Testis (tissue), 3 donors: Measurements from ENCODE around the gene ZNF688. TPM values are rescaled to one million over a fixed set of nuclear protein-coding genes. Genes with fewer than 3 reads are reported as not detected.
A peak's percentile ranks its signal among the peaks of the same experiment; 100 is the strongest.

Experiments
- DNase-seq: peaks from one replicate; pipeline ENCODE4 v3.0.0-alpha.2; 2019
- H3K27ac ChIP-seq, 2 donors: fragments of 200-600 bp; sonication (generic); one replicate each; pipeline ENCODE4 v1.5.1; 2019
- H3K27me3 ChIP-seq: fragments of 200-600 bp; sonication (generic); one replicate; pipeline ENCODE4 v1.5.1; 2019
- H3K36me3 ChIP-seq: fragments of 200-600 bp; sonication (generic); one replicate; pipeline ENCODE4 v1.5.1; 2017; ENCODE audit warnings: low read depth; ENCODE audit errors: missing control alignments
- H3K4me1 ChIP-seq: fragments of 200-600 bp; sonication (generic); one replicate; pipeline ENCODE4 v1.5.1; 2019
- H3K4me3 ChIP-seq, 2 donors: fragments of 200-600 bp; sonication (generic); one replicate each; pipeline ENCODE4 v1.5.1; 2017 to 2019
- H3K9me3 ChIP-seq: fragments of 200-600 bp; sonication (generic); one replicate; pipeline ENCODE4 v1.5.1; 2017
- CTCF ChIP-seq, 3 experiments: fragments of 450-650 bp in 2 of 3; fragments of 200-600 bp in 1 of 3; sonication (generic) in 1 of 3; IDR thresholded peaks; one replicate each; pipeline ENCODE4 v1.5.1; 2016 to 2019; ENCODE audit warnings: antibody characterized with exemption in 3 of 3, mild to moderate bottlenecking in 2 of 3, moderate library complexity in 1 of 3
- POLR2A ChIP-seq: fragments of 450-650 bp; IDR thresholded peaks from one replicate; pipeline ENCODE4 v1.6.1; 2017; ENCODE audit warnings: antibody characterized with exemption, mild to moderate bottlenecking, moderate library complexity
- WGBS, 2 donors: methylation state at CpG; one replicate each; pipeline ENCODE4 v1.1.5; 2018; 5-methylcytosine and 5-hydroxymethylcytosine counted together
- intact Hi-C: fragments of 100-400 bp; cut with DNase I; formaldehyde crosslinking; loops from one replicate; pipeline ENCODE4 v1.15.1; 2023; ENCODE audit warnings: low total_unique reads
- polyA plus RNA-seq: library from polyadenylated mRNA; stranded (reverse); fragments of 350-450 nt; fragmentation: Illumina TruSeq; extraction: RNeasy Lipid Tissue Mini Kit (QIAGEN cat#74804); gene quantifications from one replicate; pipeline ENCODE4 v1.2.3, GENCODE V29; 2014; ENCODE audit warnings: low read depth, low replicate concordance; ENCODE audit not compliant: insufficient read depth
- total RNA-seq, 2 donors: library from RNA; depleted of rRNA; stranded (reverse); fragments of >200 nt; gene quantifications; one replicate each; pipeline ENCODE4 v1.2.3, GENCODE V29; 2016

Gene ZNF688
- total and polyA plus RNA-seq, 3 donors from 2014 or later: 21.7 to 54.6 (median 38.5) TPM

DNA sequence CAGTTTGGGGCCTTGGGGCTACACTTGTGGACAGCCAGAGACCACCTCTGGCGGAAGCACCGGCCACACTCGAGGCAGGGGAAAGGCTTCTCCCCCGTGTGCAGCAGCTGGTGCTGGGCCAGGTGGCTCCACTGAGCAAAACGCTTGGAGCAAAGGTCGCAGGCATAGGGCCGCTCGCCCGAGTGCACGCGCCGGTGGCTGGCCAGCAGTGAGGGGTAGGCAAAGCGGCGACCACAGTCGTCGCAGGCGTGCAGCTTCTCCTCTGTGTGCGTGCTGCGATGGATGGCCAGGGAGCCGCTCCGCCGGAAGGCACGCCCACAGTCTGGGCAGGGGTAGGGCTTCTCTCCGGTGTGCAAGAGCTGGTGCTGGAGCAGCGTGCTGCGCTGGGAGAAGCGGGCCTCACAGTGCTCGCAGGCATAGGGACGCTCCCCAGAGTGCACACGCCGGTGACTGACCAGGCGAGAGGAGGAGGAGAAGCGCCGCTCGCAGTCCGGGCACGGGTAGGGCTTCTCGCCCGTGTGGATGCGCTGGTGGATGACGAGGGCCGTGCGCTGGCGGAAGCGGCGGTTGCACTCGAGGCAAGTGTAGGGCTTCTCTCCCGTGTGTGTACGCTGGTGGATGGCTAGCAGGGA lies 32.9 kb upstream of the ZNF688 start:
- WGBS, 2 donors: 83 to 88% methylated on average over 15 to 49 of the region's 49 CpGs
- H3K9me3 ChIP-seq: no peaks in the 10 kb centered on the region
- H3K36me3 ChIP-seq: no peaks in the 10 kb centered on the region
- no peak overlapping the region for H3K27ac ChIP-seq
- peak overlapping the region in 1 of 2 donors; percentile 30 for H3K4me3 ChIP-seq
- TF ChIP-seq CTCF (IDR thresholded peaks at IDR 0.05) (no peak), POLR2A (no peak)
- no peaks in the 10 kb centered on the region for H3K27me3 ChIP-seq
- intact Hi-C loops: no loop called here
- no peak for DNase-seq
- peaks cover 6% of the 10 kb centered on the region for H3K4me1 ChIP-seq

GRCh38 chr16:30603945-30604315 lies 32.4 kb upstream of the ZNF688 start:
- TF ChIP-seq POLR2A (no peak), CTCF (IDR thresholded peaks at IDR 0.05) (no peak)
- H3K27ac ChIP-seq: no peak overlapping the region
- intact Hi-C loops: no loop called here
- peaks cover 6% of the 10 kb centered on the region for H3K4me1 ChIP-seq
- H3K9me3 ChIP-seq: no peaks in the 10 kb centered on the region
- peak overlapping the region in 1 of 2 donors; percentile 30 for H3K4me3 ChIP-seq
- 50 to 71% methylated on average over 7 of the region's 7 CpGs for WGBS, 2 donors
- no peak for DNase-seq
- no peaks in the 10 kb centered on the region for H3K36me3 ChIP-seq
- H3K27me3 ChIP-seq: no peaks in the 10 kb centered on the region

DNA sequence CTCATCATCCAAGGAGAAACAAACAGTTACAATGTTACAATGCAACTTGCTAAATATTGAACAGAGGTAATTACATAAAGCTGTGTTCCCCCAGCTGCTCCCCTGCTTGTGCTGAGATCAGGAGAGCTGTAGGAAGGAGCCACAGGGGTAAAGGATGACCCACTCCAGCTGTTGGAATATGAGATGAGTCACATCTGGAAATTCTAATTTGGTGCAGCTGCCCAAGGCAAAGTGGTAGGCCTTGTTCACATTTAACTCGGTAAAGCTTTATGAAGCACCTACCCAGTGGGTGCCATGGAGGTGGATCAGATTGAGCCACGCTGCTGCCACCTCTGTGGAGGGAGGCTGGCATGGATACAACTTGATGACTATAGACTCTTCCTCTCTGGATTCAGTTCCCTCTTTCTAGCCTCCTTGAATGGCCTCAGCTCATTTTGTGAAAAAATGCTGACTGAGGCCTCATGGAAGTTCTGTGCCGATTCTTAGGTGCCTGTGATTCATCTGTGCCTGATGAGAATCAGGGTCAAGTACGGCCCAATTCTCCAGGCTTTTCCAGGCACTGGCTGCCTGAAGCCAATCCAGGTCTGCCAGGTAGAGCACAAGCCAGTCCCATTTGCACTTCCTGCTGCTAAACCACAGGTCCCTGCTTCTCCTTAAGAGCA lies 31.2 kb upstream of the ZNF688 start:
- Histone ChIP-seq H3K4me3 (no peak overlapping the region), H3K36me3 (no peaks in the 10 kb centered on the region), H3K27ac (peak overlapping the region in 1 of 2 donors; percentile 20), H3K4me1 (peaks cover 6% of the 10 kb centered on the region), H3K9me3 (no peaks in the 10 kb centered on the region), H3K27me3 (no peaks in the 10 kb centered on the region)
- WGBS, 2 donors: 40 to 48% methylated on average over 4 of the region's 4 CpGs
- TF ChIP-seq CTCF (IDR thresholded peaks at IDR 0.05) (no peak), POLR2A (no peak)
- no peak for DNase-seq
- intact Hi-C loops: no loop called here

DNA sequence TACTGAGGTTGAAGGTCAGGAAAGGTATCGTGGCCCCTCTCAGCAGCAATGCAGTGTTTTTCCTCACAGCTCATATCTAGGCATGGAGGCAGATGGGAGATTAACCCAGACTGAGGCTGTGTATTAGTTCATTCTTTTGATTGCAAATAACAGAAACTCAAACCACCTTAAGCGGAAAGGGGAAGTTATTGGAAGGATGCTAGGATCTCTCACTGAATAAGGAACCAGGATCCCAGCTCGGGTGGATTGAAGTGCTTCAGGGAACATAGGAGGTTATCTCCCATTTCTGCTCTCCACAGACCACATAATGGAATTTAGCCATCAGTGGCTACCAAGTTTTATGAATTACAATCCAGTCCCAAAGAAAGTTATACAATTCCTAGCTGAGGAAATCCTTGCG lies 30.5 kb upstream of the ZNF688 start:
- DNase-seq: no peak
- no peak overlapping the region for H3K4me3 ChIP-seq
- H3K27me3 ChIP-seq: no peaks in the 10 kb centered on the region
- TF ChIP-seq CTCF (IDR thresholded peaks at IDR 0.05): no peak
- no peak for TF ChIP-seq POLR2A
- peak overlapping the region in 1 of 2 donors; percentile 20 for H3K27ac ChIP-seq
- no peaks in the 10 kb centered on the region for H3K36me3 ChIP-seq
- intact Hi-C loops: no loop called here
- H3K9me3 ChIP-seq: no peaks in the 10 kb centered on the region
- WGBS, 2 donors: 56 to 69% methylated on average over 4 of the region's 4 CpGs
- H3K4me1 ChIP-seq: peaks cover 6% of the 10 kb centered on the region

GRCh38 chr16:30600929-30601328 lies 29.4 kb upstream of the ZNF688 start:
- intact Hi-C loops: no loop called here
- H3K4me3 ChIP-seq: no peak overlapping the region
- no peak for TF ChIP-seq CTCF (IDR thresholded peaks at IDR 0.05)
- no peak for TF ChIP-seq POLR2A
- 98 to 100% methylated on average over 2 of the region's 2 CpGs for WGBS, 2 donors
- DNase-seq: no peak
- H3K27ac ChIP-seq: no peak overlapping the region
- no peaks in the 10 kb centered on the region for H3K27me3 ChIP-seq
- H3K4me1 ChIP-seq: peaks cover 6% of the 10 kb centered on the region
- no peaks in the 10 kb centered on the region for H3K9me3 ChIP-seq
- H3K36me3 ChIP-seq: no peaks in the 10 kb centered on the region
